SHP77 (cell line): Measurements from ENCODE around the gene TLCD1.

Experiments
- DNase-seq, 2 experiments: peaks; one replicate each; lab custom pipeline; 2025; lab: John Stamatoyannopoulos, UW

The TLCD1 gene

GRCh38 chr17:28712705-28713415, 13.2 kb downstream of the TLCD1 start:
- DNase-seq: no peak

- DNase-seq: peak; percentile 13 to 58
Observed at GRCh38 chr17:28712032-28712704, 13.9 kb downstream of the TLCD1 start.

GRCh38 chr17:28711723-28712031, 14.4 kb downstream of the TLCD1 start, which contains the start of gene PROCA1:
Gene PROCA1, minus strand, starts transcription at chr17:28711888. Its CDS starts 228 bp downstream, at chr17:28711660.
- DNase-seq: peak; percentile 43 to 50

- peak; percentile 86 to 96 for DNase-seq
Observed at GRCh38 chr17:28710861-28711722, 14.9 kb downstream of the TLCD1 start.

- no peak for DNase-seq
Observed at GRCh38 chr17:28707339-28707720, 18.7 kb downstream of the TLCD1 start.

GRCh38 chr17:28706471-28707338, 19.3 kb downstream of the TLCD1 start:
- no peak for DNase-seq

- DNase-seq: no peak
Observed at GRCh38 chr17:28705728-28706334, 20.2 kb downstream of the TLCD1 start.

- no peak for DNase-seq
Observed at GRCh38 chr17:28705074-28705659, 20.9 kb downstream of the TLCD1 start.

- DNase-seq: no peak
Observed at GRCh38 chr17:28704219-28704858, 21.7 kb downstream of the TLCD1 start.

GRCh38 chr17:28703552-28704218, 22.3 kb downstream of the TLCD1 start:
- DNase-seq: no peak

- DNase-seq: no peak
Observed at GRCh38 chr17:28702752-28703150, 23.3 kb downstream of the TLCD1 start.

GRCh38 chr17:28702026-28702751, 23.8 kb downstream of the TLCD1 start:
- no peak for DNase-seq

GRCh38 chr17:28700830-28701492, 25.1 kb downstream of the TLCD1 start:
- peak; percentile 60 to 76 for DNase-seq

- DNase-seq: no peak
Observed at GRCh38 chr17:28700278-28700677, 25.8 kb downstream of the TLCD1 start.

GRCh38 chr17:28698253-28698941, 27.6 kb downstream of the TLCD1 start:
- no peak for DNase-seq

GRCh38 chr17:28693869-28694268, 32.2 kb downstream of the TLCD1 start:
- DNase-seq: no peak

- DNase-seq: no peak
Observed at GRCh38 chr17:28689011-28689410, 37.0 kb downstream of the TLCD1 start.

- no peak for DNase-seq
Observed at GRCh38 chr17:28688481-28688880, 37.6 kb downstream of the TLCD1 start.
